GM21825 (cell line): ENCODE measurements around the gene GLG1.
"Not testable (repeated sequence)": the region's sequence is repeated elsewhere in the genome, so short reads cannot be mapped to it uniquely, and the experiment has no call there.

ENCODE experiments used
- ATAC-seq: cut with Tn5 transposase; IDR thresholded peaks from one replicate; pipeline ENCODE4 v1.9.1; 2021; ENCODE audit warnings: mild to moderate bottlenecking, moderate library complexity; ENCODE audit not compliant: unreplicated experiment

The GLG1 gene

GRCh38 chr16:74413485-74413884 lies 193.4 kb downstream of the GLG1 start:
- not testable (repeated sequence) for ATAC-seq

GRCh38 chr16:74412775-74413390 lies 194.0 kb downstream of the GLG1 start:
- ATAC-seq: not testable (repeated sequence)

DNA sequence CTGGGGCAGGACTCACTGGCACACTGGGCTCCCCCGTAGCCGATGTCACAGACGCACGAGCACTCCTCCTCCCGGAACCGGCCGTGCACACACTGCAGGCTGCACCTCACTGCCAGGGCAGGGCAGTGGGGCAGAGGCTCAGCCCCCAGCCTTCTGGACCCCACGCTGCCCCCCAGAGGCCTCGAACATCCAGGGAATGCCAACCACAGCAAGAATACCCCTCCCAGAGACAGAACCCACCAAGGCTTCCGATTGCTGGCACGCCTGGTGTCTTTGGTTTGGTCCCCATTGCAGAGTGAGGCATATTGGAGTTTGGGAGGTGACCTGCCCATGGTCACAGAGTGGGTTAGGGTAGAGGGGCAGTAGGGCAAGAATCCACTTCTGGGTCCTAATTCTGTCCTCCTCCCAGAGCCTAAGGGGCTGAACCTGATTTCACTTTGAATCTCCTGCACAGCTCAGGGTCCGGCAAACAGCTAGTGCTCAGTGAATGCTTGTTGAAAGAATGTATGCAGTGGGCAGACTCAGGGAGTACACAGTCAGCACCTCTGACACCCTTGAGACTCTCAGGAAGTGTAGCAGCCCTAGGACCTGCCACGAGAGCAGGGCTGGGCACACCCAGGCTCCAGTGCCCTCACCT lies 194.7 kb downstream of the GLG1 start:
- not testable (repeated sequence) for ATAC-seq

DNA sequence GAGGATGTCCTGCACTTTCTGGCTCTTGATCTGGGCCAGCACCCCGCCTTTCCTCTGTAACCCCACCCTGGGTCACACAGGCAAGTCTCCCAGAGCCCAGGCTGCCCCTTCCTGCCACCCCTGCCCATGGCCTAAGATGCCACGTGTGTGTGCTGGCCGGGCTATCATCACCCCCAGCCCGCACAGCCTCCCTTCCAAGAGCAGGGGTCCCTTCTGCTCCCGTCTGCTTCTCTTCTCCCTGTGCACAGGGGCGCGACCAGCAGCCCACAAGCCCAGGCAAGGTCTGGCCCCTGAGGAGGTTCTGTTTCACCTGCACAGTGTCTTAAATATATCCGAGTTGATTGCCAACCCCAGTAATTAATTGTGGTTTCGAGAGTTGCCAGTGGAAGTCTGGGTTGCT lies 195.9 kb downstream of the GLG1 start:
- not testable (repeated sequence) for ATAC-seq

DNA sequence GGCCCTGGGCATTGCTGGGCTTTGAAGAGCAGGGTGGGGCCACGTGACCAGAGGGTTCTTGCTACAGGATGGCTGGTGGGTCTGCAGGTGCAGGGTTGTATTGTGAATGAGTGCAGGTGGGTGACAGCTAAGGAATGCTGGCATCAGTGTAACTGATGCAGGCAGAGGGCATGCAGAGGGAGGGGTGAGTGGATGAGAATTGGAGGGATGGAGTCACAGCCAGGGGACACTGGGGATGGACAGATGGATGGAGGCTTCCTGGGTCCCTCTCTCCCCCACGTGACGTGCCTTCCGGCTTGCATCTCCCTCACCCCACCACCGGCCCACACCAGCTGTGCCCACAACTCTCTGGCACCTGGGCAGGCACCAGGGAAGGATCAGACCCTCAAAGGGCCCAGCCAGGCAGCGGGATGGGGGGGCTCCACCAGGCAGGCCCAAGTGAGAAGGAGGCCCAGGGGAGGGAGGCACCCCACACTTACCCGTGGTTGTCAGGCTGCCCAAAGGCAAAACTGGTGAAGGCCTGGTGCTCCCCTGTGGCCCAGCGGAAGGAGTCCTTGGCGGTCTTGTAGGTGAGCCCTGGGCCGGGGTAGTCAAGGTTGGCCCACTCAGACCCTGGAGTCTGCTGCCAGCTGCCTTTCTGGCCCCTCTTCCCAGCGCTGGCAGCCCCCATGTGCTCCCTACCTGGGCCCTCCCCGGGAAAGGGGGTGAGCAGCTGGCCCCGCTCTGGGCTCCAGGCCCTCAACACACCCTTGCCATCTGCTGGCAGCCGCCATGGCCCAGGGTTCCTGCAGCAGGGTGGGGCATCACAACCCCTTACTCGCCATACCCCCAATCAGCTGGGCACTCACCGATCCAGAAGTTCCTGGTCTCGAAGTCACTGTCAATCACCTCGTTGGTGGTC lies 196.6 kb downstream of the GLG1 start:
- not testable (repeated sequence) for ATAC-seq

DNA sequence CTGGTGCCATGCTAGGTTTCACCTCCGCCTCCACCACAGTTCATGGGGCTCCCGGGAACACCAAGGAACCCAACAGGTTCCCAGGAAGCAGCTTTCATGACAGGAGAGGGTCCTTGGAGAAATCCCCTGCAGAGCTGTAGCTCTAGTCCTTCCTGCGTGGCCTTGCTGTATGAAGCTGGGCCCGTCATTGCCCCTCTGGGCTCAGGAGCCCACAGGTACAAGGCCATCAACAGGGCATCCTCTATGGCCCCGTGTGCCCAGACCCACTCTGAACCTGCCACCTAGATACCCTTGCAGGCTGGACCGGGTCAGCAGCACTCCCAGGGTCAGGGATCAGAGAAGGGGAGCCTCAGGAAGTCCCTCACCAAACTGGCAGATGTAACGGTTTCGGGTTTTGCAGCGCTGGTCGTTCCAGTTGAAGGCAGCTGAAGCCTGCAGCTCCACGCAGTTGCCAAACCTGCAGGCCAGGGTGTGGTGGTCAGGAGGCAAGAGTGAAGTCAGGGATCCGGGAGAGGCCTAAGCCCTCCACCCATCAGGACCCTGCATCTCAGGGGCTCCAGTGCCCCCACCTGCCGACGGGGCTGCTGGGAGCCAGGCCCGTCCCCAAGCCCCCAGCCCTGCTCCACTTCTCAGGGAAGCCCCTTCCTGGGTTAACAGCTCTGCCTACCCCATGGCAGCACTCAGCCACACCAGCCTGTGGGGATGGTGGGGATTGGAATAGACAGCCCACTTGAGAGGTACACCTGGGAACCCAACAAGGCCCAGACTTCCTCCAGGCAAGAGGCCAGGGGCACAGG lies 197.5 kb downstream of the GLG1 start:
- ATAC-seq: not testable (repeated sequence)

DNA sequence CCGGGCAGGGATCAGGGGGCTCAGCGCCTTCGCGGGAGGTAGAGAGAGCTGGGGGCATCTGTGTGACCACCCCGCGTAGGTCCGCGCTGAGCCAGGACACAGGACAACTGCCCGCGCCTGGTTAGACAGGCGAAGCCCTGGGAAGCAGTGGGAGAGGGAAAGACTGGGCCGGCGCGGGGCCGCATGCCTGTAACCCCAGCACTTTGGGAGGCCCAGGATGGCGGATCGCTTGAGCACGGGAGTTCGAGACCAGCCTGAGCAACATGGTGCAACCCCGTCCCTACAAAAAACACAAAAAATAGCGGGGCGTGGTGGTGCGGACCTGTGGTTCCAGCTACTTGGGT lies 199.6 kb downstream of the GLG1 start:
- ATAC-seq: not testable (repeated sequence)

- not testable (repeated sequence) for ATAC-seq
Measured at GRCh38 chr16:74406600-74407361, 200.1 kb downstream of the GLG1 start.

DNA sequence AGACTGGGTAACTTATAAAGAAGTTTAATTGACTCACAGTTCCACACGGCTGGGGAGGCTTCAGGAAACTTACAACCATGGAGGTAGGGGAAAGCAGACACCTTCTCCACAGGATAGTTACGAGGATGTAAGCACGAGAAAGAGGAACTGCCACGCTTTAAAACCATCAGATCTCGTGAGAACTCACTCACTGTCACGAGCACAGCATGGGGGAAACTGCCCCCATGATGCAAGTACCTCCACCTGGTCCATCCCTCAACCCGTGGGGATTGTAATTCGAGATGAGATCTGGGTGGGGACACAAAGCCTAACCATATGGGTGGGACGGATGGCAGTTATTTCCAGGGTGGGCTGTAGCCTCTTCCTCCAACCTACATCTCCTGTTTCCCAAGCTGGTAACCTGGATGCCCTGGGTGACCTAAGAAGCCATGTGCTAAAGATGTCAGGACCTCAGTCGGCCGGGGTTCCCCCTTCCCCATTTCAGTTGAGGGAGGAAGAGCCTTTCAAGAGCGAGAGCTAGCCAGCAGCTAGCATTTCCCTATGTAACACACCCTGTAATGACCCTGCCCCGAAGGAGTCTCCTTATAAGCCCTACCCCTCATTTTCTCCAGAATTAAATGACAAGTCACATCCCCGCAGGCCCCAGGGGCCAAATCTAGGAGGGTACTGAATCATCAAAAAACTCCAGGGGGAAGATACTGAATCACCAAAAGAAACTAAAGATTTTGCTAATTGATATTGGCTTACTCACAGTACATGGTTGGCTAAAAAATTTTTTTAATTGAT lies 202.6 kb downstream of the GLG1 start:
- not testable (repeated sequence) for ATAC-seq

GRCh38 chr16:74400238-74400637 lies 206.7 kb downstream of the GLG1 start:
- ATAC-seq: not testable (repeated sequence)

GRCh38 chr16:74398212-74398895 lies 208.6 kb downstream of the GLG1 start:
- ATAC-seq: not testable (repeated sequence)
